ENCODE results near the gene ABAT.

The ABAT gene

GRCh38 chr16:8631373-8631772, 43.0 kb upstream of the ABAT start:
- no peak for DNase-seq (ENCODE audit: extremely low read depth, low read depth)
- no peak for TF ChIP-seq CTCF (IDR thresholded peaks at IDR 0.05; ENCODE audit: low read depth, low read length)

GRCh38 chr16:8631818-8632465, 42.5 kb upstream of the ABAT start:
- TF ChIP-seq CTCF (IDR thresholded peaks at IDR 0.05; ENCODE audit: low read depth, low read length), result no peak

GRCh38 chr16:8632675-8633182, 41.7 kb upstream of the ABAT start:
- no peak for DNase-seq (ENCODE audit: extremely low read depth, low read depth)

More at GRCh38 chr16:8631818-8632465, 42.5 kb upstream of the ABAT start:
- DNase-seq (ENCODE audit: extremely low read depth, low read depth), result no peak

GRCh38 chr16:8634991-8635736, 39.3 kb upstream of the ABAT start:
- DNase-seq (ENCODE audit: extremely low read depth, low read depth), result no peak
- TF ChIP-seq CTCF (IDR thresholded peaks at IDR 0.05; ENCODE audit: low read depth, low read length), result peak; percentile 53

More at GRCh38 chr16:8632675-8633182, 41.7 kb upstream of the ABAT start:
- TF ChIP-seq CTCF (IDR thresholded peaks at IDR 0.05; ENCODE audit: low read depth, low read length), result no peak

- no peak for DNase-seq (ENCODE audit: extremely low read depth, low read depth)
Observed at GRCh38 chr16:8639694-8640093, 34.7 kb upstream of the ABAT start.

GRCh38 chr16:8641671-8642070, 32.7 kb upstream of the ABAT start:
- DNase-seq (ENCODE audit: extremely low read depth, low read depth), result no peak
- no peak for TF ChIP-seq CTCF (IDR thresholded peaks at IDR 0.05; ENCODE audit: low read depth, low read length)

More at GRCh38 chr16:8639694-8640093, 34.7 kb upstream of the ABAT start:
- no peak for TF ChIP-seq CTCF (IDR thresholded peaks at IDR 0.05; ENCODE audit: low read depth, low read length)

- TF ChIP-seq CTCF (IDR thresholded peaks at IDR 0.05; ENCODE audit: low read depth, low read length), result no peak
- no peak for DNase-seq (ENCODE audit: extremely low read depth, low read depth)
Observed at GRCh38 chr16:8642146-8642545, 32.3 kb upstream of the ABAT start.
